Measurements from ENCODE around the gene GLI2.

The GLI2 gene

DNA sequence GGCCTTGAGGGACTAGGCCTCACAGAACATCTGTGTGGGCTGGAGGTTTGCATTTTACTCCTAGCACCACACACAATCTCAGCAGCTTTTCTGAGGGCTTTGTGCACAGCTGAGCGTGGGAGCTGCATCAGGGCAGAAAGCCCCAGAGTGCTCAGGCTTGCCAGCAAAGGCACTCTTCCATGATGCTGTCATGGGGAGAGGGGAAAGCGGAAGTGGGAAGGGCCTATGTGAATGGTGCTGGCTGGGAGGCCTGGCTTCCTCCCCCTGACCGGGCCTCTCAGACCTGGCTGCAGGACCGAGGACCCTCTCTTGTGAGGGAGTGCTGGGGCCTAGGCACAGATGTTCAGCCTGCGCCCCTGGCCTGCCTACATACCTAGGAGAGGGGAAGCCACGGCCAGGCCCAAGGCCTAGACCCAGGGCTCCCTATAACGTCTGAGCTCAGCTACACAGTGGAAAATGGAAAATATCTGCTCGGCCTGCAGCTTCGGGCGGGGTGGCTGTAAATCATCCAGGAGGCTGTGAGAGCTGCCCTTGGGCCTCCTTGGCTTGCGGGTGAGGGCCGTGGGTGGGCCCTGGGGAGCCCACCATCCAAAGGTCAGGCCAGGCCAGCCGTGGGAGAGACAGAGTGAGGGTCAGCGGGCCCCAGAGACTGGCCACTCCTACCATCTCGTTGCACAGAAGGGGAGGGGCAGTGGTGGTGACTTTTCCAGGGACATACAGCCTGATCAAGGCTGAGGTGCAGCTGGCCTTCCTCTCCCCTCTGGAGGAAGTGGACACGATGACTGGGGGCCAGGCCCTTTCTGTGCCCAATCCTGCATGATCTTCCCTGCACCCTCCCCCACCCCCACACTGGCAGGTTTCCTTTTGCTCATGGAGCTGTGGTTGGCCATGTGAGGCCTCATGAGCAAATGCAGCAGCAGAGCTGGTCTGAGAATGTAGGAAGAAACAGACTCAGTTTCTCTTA lies 22.8 kb downstream of the GLI2 start:
- DNase-seq (ENCODE audit: low read depth, low spot score): peak; percentile 81

DNA sequence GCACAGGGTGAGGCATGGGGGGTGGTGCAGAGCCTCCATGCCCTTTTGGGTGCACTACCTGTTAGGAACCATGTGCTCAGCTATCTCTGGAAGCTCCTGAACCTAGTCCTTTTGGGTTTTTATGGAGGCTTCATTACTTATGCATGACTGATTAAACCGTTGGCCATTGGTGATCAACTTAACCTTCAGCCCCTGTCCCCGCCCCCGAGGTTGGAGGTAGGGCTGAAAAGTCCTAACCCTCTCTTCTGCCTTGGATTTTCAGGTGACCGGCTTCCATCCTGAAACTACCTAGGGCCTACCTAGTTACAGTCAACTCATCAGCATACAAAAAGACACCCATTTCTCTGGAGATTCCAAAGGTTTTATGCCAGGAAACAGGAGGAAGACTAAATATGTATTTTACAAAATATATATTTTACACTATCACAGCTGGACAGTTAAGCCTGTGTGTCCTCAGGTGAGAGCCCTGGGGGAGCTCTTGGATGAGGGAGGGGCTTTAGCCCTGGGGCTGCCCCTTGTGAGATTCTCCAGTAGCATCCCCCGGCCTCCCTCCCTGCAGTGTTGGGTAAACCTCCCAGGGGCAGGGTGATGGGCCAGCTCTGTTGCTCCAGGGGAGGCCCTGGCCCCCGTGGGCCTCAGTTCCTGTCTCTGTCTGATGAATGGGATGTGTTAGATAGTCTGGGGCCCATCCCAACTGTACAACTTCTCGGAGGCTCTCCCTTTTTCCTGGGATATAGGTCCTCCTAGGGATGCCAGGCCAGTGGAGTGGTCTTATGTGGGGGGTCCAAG lies 24.1 kb downstream of the GLI2 start:
- no peak for DNase-seq (ENCODE audit: low read depth, low spot score)

DNA sequence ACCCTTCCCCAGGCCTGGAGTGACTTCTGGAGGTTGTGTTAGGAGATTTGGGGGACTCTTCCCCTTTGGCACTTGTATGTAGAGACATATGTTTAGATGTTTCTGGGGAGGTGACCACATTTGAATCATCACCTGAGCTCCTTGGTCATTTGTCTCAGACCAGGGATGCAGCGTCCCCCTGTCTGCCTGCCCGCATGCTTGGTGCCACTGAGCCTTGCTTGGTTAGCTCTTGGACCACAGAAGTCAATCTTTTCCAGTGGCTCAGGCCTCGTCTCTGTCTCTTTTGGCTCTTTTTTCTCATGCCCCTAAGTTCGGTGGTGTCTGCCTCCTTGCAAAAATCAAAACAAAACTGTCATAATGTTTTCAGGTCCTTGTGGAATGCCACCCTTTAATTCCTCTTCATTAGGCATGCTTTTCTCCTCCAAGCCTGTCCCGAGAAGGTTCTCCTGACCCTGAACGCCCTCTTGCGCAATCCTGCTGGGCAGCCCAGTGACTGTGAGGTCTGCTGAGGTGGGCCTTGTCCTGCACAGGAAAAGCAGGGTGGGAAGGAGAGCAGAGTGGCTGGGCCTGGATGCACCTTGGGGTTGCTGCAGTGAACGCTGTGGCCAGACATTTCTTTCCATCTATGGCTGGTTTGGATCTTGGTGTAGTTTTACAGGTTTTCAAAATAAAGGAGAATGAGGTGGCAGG lies 24.9 kb downstream of the GLI2 start:
- no peak for DNase-seq (ENCODE audit: low read depth, low spot score)

DNA sequence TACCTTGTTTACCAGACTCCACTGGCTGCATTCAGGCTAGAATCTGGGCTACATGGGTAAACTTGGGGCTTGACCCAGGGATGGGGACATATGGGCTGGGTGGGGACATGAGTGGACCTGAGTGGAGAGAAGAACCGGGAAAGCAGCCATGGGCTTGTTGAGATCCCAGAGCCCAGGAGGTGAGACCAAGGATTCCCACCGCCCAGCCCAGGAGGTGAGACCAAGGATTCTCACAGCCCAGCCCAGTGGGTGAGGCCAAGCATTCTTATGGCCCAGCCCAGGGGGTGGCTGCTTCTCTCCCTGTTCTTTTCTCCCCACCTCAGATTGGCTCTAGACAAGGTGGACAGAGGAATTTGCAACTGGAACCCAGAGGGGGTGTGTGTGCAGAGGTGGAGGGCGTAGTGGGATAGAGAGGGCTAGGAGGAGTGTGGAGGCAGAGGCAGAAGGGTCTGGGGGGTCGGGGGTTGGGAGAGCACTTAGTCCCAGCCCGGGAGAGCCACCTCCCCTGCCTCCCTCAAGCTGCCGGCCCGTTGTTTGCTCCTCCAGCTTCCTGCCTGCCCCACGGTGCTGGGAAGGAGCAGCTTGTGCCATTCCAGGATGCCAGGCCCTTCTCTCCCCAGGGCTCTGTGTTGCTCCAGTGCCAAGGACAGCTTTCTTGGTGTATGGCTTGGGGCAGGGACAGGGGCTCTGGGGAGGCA lies 25.6 kb downstream of the GLI2 start:
- no peak for DNase-seq (ENCODE audit: low read depth, low spot score)

DNA sequence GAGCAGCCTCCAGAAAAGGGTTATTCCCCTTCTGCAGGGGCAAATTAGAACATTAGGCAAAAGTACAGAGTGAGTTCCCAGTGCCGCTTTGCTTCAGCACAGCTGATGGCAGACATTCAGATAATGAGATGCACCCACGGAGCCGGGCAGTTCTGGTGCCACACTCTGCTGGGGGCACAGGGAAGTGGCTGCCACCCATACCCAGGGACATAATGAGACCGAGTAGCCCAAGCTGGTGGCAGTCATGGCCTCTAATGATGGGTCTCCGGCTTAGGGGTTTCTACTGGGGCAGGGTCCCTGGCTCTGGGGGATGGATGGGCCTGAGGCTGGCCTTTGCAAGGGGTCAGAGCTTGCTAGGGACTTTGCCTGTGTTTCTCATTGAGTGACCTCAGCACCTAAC lies 26.2 kb downstream of the GLI2 start:
- no peak for DNase-seq (ENCODE audit: low read depth, low spot score)

DNA sequence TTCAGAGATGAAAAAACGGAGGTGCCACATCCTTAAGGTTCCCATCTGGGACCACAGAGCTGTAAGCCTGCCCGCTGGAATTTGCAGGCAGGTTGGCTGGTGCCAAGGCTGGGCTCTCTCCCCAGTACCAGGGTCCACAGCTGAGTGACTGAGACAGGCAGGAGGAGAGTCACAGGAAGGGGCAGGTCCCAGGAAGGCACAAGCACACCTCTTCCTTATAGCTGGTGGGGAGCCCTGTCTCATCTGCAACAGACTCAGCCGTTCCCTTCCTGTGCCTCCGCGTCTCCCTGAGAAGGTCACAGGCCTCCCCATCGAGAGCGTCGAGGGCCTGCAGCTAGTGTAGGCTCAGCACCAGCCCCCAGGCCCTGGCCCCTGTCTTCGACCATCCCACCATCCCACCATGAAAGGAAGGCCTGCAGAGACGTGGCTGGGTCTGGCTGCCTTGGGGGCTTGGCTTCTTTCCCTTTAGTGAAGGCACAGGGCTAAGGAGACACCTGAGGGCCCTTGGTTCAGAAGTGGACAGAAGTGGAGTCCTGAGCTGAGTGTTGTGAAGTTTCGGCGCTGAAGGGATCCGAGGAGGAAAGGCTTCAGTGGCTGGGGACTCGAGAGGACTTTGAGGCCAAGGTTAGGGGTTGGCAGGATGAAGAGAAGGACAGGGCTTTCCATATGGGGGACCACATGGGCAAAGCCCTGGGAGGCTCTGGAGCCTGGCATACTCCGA lies 26.8 kb downstream of the GLI2 start:
- no peak for DNase-seq (ENCODE audit: low read depth, low spot score)

DNA sequence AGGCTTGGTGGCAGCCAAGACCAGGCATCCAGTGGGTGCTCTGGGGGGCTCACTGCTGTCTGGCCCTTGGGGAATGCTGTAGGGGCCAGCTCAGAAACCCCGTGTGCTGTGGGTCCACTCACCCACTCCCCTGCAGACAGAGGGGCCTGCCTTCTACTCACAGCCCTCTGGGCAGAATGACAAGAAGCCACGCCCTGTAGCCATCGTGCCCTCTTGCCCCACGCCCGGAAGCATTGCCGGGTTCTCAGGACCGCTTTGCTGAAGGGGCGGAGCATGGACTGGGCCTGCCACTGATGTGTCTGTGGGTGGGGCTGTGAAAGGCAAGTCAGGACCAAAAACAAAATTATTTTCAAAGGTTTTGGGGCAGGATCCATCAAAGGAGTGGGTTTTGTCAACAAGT lies 27.8 kb downstream of the GLI2 start:
- no peak for DNase-seq (ENCODE audit: low read depth, low spot score)

DNA sequence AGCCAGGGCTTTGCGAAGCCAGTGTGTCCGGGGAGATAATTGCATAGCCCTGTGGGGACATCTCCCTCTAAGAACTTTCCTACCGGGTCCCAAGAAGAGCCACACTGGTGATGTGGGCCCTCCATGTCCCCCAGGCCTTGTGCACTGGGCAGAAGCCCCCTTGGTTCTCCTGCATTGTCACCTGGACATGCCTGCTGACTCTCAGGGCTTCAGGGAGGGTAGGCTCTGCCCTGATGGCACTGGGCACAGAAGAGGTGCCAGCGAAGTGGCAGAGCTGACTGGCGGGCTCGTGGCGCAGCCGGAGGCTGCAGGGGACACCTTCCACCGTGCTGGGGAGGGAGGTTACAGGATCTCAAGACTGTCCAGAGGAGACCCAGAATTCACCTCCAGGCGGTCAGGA lies 28.3 kb downstream of the GLI2 start:
- no peak for DNase-seq (ENCODE audit: low read depth, low spot score)

DNA sequence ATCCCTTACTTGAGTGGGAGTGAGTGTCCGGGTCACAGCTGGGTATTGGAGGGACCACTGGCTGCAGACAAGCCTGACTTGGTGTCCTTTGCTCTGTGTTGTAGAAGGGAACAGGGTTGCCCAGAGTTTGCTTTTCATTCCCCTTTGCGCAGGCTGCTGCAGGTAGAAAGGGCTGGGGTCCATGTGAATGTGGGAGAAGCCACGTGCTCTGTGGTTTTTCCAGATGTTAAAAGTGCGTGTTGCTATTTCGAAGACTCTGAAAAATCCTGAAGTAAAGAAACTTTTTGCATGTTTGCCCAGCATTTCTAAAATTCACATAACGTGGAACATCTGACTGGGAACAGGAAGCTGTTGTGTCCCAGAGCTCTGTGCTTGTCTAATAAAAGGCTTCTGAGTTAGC lies 28.8 kb downstream of the GLI2 start:
- DNase-seq (ENCODE audit: low read depth, low spot score): no peak

DNA sequence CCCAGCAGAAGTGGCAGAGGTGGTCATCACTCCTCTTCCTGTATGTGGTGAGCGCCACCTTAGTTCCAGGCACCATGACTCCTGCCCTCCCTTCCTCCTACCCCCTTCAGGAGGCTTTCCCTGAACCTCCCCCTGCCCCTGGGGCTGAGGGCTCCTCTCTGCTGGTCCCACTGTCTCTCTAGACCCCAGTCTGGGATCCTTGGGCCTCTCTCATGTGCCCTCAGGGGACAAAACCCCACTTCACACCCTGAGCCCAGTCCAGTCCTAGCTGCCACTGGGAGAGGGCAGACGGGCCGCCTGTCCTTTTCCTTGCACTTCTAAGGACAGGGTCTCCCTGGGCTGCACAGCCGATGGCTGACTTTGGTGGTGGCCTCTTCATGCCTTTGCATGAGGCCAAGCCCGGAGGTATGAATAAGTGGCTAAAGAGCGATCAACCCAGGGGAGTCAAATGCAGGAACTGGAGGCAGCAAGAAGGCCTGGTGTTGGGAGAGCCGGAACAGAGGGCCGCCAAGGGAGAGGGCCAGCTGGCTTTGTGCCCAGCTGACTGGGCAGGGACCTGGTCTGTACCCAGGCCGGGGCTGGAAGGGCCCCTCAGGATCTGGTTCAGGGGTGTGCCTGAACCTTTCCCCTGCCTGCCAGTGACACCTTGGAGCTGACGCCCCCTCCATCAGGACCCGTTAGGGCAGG lies 29.5 kb downstream of the GLI2 start:
- DNase-seq (ENCODE audit: low read depth, low spot score): peak; percentile 69

DNA sequence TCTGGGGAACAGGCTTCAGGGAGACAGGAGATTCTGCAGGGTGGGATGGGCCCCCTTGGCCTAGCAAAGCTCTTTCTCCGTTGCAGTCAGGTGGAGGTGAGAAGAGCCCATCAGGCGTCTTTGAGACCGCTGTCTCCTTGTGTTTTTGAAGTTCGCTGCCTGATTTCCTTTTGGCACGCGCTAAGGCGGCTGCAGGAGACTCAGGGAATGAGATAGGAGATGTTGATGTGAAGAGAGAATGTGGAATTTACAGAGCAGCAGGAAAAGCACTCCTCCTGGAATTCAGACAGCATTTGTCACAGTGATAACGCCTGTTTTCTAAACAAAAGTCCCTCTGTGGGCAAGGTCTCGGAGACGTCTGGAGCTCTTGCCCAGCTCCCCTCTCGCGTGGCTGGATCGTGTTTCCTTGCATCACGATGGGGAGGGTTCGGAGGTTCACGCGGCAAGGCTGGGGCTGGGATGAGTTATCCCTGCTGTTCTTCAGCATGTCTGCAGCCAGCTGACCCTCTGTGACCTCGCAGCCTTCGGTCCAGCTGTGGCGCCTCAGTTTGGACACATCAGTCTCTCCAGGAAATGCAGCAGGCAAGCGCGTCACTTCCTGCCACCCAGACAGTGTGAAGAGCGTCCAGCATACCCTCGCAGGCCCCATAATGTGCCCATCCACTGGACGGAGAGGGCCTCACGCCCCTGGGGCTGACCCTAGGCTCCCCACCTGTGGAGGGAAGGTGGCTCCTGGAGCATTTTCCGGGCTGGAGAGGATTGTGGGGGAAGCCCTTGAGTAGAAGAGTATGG lies 30.2 kb downstream of the GLI2 start:
- peak; percentile 73 for DNase-seq (ENCODE audit: low read depth, low spot score)

DNA sequence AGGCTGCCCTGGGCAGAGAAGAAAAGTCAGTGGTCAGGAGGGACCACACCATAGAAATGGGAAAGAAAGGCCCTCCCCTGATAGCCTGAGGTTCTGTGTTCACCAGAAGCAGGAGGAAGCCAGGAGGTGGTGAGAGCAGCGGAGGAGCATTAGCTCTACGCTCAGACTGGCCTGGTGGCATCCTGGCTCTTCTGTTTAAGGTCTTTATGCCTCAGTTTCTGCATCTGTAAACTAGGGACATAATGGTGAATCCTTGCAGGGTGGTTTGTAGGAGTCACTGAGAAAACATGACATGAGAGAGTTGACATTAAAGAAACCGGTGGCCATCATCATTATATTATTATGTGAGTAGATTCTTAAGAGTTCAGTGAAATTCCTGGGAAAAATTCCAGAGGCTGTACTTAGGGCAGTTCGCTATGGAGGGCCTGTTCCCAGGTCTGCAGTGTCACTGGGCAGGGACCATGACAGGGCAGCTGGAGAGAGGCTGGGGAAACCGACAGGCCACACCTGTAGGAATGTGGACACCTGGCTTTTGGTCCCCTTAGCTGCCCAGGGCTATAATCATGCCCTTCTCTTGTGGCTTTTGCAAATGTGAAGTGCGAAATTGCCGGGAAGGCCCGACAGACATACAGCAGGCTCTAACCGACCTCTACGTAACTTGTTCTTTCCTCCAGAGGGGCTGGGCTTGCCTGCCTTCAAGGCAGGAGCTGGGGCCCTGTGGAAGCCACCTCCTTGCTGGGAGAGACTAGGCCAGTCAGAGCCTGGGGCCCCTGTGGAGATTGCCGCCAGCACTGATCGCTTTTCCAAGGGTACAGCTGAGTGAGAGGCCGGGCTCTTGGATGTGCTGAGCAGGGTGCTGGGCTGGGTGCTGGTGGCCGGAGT lies 31.0 kb downstream of the GLI2 start:
- no peak for DNase-seq (ENCODE audit: low read depth, low spot score)

DNA sequence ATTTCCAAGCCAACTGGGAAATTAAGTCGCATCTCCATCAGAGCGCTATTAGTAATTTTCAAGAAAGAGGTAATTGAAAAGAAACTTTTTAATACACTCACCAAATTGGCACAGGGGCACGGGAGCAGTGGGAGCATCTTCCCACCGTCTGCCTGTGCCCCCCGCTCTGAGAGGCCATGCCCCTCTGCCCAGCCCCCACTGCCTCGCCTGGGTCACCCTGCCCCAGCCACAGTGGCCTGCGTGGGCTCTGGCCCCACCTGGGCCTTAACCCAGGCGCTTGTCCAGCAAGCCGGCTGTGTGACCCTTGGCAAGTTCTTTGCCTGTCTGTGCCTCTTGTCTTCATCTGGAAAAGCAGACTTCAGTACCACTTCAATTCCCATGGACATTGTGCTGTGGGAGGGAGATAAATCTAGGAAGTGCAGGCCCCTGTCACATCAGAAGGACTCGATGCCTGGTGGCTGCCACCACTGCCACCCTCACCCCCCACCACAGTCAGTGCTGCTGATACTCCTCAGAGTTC lies 31.9 kb downstream of the GLI2 start:
- no peak for DNase-seq (ENCODE audit: low read depth, low spot score)

DNA sequence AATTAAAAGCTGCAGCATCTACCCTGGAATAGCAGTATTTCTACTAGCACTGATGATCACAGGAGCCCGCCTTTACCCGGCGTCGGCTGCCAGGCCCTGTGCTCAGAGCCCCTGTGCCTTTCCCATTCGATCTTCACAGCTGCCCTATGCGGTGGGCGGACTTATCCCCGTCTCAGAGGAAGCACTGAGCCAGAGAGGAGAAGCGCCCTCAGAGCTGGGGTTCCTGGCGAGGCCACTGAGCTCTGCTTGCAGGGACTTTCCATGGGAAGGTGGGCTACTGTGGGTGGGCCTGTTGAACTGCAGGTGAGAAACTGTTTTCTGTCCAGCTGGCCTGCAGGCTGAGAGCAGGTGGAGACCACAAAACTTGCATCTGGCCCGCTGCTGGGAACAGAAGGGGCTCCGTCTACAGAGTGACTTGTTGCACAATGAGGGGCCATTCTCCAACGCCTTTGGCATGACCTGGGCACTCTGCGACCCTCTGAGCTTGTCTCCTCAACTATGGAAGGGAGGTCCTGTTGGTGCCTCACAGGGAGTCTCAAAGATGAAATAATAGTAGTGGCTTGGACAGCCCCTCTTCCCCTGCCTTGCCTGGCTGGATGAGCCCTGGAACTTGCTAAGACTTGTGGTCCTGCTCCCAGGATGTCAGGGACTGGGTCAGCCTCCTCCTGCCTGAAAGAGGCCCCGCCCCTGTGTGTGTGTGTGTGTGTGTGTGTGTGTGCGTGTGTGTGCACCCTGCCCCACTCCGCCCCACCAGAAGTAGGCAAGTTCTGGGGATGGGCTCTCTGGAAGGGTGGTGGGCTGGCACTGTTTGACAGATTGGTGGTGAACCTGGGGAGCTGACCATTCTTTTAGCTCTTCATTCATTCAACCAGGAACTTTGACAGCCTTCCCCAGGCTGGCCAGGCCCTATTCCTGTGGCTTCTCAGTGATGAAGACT lies 32.7 kb downstream of the GLI2 start:
- no peak for DNase-seq (ENCODE audit: low read depth, low spot score)

DNA sequence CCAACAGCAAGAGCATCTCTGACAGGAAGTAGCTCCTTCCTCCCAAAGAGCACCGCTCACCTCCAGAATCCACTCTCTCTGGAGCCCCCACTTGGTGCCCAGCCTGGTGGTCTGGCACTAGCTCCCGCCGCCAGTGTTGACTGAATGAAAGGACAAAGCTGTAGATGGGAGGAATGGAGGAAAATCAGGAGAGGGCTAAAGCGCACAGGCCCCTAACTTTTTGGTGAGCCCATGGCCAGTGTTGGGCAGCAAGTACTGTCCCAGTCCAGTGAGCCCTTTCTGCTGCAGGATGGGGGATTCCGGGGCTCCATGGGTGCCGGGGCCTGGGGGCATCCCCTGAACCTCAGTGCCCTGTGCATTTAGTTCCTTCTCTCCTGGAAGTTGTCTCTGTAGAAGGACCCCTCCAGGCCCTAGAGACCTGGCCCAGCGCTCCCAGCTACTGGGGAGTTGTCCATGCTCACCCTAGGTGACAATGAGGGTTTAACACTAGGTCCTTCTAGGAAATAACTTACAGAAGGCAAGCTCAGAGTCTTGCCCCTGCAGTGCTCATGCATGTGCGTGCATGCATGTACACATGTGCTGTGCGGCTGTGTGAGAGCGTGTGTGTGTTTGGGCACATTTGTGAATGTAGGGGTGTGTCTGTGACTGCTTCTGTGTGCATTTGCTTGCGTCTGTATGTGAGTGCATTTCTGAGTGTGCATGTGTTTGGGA lies 33.6 kb downstream of the GLI2 start:
- no peak for DNase-seq (ENCODE audit: low read depth, low spot score)

DNA sequence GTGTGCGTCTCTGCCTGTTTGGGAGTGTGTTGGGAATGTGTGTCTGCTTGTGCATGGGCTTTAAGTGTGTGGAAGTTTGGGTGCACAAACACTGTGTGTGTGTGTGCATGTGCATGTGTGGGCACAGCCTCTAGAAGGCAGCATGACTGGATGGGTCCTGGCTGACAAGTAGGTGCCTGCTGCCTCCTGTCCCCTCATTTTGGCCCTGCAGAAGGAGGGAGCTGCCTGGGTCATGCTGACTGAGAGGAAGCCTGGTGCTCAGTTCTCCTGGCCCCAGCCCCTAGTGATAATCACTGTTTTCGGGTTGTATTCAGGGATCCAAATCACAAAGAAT lies 34.1 kb downstream of the GLI2 start:
- no peak for DNase-seq (ENCODE audit: low read depth, low spot score)

DNA sequence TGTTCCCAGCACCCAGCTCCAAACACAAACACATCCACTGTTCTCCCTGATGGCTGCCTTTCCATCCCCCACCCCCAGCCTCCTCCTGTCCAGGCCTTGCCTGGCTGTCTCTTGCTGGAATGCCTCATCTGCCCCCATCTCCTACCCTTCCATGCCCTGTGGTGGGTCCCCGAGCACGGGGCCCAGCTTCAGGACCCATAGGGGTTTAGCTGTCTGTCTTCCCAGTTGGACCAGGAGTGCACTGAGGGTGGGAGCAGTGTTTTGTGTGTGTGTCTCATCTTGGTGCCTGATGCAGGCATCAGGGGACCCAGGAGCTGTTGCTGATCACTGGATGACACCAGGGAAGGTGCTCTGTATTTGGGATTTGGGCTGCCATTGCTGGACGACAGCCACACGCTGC lies 34.5 kb downstream of the GLI2 start:
- DNase-seq (ENCODE audit: low read depth, low spot score): no peak

Measured in astrocyte of the hippocampus (primary cell).